ENCODE measurements around the gene PLEKHG5. TPM values are rescaled to one million over a fixed set of nuclear protein-coding genes. Genes with fewer than 3 reads are reported as not detected.

Gene PLEKHG5
- total RNA-seq, 1 experiment from 2014 or later, result 1.2 TPM

GRCh38 chr1:6474815-6475282, 16.6 kb downstream of the PLEKHG5 start:
- no peaks in the 10 kb centered on the region for H3K9me3 ChIP-seq
- H3K27me3 ChIP-seq, result no peaks in the 10 kb centered on the region
- no peak for DNase-seq
- H3K4me3 ChIP-seq, result no peak overlapping the region
- no peaks in the 10 kb centered on the region for H3K36me3 ChIP-seq

DNA sequence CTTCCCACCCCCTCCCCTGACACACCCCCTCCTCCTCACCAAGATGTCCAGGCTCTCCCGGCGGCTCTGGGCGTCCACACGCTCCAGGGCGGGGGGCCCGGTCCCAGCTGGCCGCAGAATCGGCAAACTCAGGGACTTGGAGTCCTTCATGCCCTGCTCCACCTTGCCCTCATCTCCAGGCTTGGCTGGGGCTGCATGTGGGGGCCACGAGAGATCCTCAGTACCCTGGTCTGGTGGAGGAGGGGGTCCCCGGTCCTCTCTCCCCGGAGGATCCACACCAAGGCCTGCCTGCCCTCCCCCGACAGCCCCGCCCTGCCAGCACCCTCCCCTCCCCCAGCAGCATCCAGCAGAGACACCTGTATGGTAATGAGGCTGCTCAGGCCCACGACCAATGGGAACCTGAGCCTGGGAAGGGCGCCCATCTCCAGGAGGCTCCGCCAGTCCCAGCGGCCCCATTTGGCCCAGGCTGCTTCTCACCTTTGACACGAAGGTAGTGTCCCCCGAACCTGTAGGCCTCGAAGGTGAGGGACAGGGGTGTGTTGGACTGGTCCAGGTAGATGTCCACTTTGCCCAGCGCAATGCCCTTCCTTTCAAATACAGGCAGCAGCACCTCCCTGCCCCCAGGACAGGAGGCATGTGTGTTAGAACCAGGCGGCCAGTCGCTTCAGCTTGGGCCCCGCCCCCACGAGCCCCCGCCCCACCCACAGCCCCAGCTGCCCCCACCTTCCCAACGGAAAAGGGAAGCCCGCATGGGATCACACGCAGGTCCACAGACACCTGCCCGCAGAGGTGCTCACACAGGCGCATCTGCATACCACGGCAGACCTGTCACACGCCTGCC, 17.3 kb downstream of the PLEKHG5 start:
- no peaks in the 10 kb centered on the region for H3K27me3 ChIP-seq
- H3K4me3 ChIP-seq, result no peak overlapping the region
- no peaks in the 10 kb centered on the region for H3K36me3 ChIP-seq
- no peak for DNase-seq
- no peaks in the 10 kb centered on the region for H3K9me3 ChIP-seq

DNA sequence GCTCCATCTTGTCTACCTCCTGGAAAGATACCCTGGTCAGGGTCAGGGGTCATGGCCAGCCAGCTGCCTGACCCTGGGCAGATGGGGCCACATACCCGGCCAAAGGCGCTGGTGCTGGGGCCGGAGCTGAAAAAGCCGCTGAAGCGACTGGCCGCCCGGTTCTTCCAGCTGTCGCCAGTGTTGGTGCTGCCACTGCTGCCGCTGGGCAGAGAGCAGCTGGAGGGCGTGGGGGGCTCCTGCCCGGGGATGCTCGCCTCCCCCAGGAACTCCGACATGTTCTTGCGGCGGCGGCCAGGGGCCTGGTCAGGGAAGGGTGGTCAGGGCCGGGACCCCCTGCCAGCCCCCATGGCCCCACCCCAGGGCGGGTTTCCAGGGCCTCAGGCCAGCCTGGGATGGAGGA, 18.3 kb downstream of the PLEKHG5 start:
- Histone ChIP-seq H3K4me3 (no peak overlapping the region), H3K9me3 (no peaks in the 10 kb centered on the region), H3K27me3 (no peaks in the 10 kb centered on the region), H3K36me3 (no peaks in the 10 kb centered on the region)
- DNase-seq, result no peak

DNA sequence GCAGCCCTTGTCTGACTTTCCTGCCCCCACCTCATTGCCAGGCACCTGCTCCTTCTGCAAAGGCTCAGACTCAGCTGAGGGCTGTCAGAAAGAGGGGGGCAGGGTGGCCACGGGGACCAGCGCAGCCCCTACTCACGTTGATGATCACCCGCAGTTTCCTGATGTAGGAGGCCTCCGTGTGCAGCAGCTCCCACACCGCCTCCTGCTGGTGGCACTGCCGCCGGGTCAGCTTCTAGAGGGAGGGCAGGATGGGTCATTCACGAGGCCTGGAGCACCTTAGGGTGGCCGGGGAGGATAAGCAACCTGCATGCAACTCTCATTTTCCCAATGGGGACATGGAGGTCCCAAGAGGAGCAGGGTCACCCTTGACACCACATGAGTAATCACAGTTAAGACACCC, 19.1 kb downstream of the PLEKHG5 start:
- Histone ChIP-seq H3K9me3 (no peaks in the 10 kb centered on the region), H3K27me3 (no peaks in the 10 kb centered on the region), H3K36me3 (no peaks in the 10 kb centered on the region), H3K4me3 (no peak overlapping the region)
- DNase-seq, result no peak

DNA sequence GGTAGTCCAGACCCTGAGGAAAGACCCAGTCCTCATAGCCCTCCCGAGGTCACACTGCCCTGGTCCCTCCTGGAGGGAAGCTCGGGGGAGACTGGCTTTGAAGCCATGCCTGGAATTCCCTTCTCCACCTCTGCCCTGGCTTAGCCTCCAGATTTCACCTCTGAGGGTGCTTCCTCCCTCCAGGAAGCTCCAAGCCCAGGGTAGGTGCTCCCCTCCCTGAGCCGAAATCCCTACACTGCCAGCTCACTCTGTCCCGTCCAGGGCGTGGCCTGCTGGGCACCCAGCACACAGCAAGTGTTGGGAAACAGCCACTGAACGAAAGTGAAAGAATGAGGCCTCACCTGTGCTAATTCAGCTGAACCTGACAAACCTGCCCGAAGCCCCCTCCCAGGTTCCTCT, 19.5 kb downstream of the PLEKHG5 start:
- no peaks in the 10 kb centered on the region for H3K9me3 ChIP-seq
- no peaks in the 10 kb centered on the region for H3K36me3 ChIP-seq
- no peak for DNase-seq
- no peaks in the 10 kb centered on the region for H3K27me3 ChIP-seq
- H3K4me3 ChIP-seq, result no peak overlapping the region

GRCh38 chr1:6471086-6471969, 20.1 kb downstream of the PLEKHG5 start:
- Histone ChIP-seq H3K36me3 (no peaks in the 10 kb centered on the region), H3K27me3 (no peaks in the 10 kb centered on the region), H3K4me3 (no peak overlapping the region), H3K9me3 (no peaks in the 10 kb centered on the region)
- DNase-seq, result no peak

GRCh38 chr1:6470132-6471085, 21.1 kb downstream of the PLEKHG5 start:
- H3K27me3 ChIP-seq, result no peaks in the 10 kb centered on the region
- no peak overlapping the region for H3K4me3 ChIP-seq
- H3K9me3 ChIP-seq, result no peaks in the 10 kb centered on the region
- no peaks in the 10 kb centered on the region for H3K36me3 ChIP-seq
- no peak for DNase-seq

- Histone ChIP-seq H3K36me3 (no peaks in the 10 kb centered on the region), H3K9me3 (no peaks in the 10 kb centered on the region), H3K4me3 (no peak overlapping the region), H3K27me3 (no peaks in the 10 kb centered on the region)
- no peak for DNase-seq
Observed at GRCh38 chr1:6468729-6469461, 22.6 kb downstream of the PLEKHG5 start.

DNA sequence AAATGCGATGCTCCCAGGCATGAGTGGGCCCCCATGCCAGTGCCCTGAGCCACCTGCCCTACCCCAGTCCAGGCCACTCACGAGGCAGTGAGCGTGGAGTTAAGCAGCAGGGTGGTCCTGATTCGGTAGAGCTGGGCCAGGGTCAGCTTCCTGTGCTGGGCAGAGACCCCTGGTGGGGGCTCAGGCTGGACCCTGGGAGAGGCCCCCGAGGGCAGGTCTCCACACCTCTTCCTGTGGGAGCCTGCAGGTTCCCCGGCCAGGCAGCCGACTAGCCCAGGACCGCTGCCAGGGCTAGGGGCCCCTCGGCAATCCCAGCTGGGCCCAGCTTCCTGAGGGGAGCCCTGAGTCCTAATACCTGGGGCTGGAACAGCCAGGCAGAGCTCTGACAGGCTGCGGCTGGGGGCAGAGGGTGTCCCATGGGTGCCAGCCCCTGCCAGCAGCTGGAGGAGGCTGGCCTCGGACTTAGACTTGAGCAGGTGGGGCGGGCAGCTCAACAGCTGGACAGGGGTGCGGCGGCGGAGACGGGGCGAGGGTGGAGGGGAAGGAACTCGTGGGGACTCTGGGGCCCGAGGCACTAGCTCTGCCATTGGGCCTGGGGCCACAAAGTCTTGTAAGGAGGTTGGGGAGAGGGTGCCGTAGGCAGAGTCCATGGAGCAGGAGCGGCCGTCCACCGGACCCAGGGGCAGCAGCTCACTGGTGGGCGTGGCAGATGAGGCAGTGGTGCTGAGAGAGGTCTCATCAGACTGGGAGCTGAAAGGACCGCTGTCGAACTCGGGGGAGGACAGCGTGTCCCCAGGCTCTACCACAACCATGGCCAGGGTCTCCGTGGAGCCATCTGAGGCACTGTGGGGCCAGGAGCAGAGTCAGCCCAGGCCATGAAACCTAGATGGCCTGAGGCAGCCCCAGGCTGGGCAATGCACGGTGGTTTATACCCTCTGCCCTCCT, 23.5 kb downstream of the PLEKHG5 start:
- Histone ChIP-seq H3K27me3 (no peaks in the 10 kb centered on the region), H3K36me3 (no peaks in the 10 kb centered on the region), H3K9me3 (no peaks in the 10 kb centered on the region), H3K4me3 (no peak overlapping the region)
- no peak for DNase-seq

DNA sequence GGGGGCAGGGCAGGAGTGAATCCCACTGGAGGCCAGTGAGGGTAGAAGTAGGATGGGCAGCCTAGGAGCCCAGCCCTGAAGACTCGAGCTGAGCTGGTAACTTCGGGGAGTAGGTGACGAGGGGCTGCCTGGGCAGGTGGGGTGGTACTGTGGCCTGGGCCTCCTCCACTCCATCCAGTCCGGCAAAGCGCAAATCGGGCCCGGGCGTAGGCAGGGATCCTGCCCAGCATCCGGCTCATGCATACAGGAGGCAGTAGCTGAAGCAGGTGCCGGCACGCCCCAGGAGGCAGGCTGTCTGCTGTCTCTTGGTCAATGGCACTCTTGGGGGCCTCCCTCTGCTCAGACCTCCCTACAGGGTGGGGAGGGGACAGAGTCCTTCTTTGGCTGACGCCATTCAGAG, 24.2 kb downstream of the PLEKHG5 start:
- no peaks in the 10 kb centered on the region for H3K36me3 ChIP-seq
- DNase-seq, result no peak
- no peaks in the 10 kb centered on the region for H3K27me3 ChIP-seq
- H3K9me3 ChIP-seq, result no peaks in the 10 kb centered on the region
- no peak overlapping the region for H3K4me3 ChIP-seq

DNA sequence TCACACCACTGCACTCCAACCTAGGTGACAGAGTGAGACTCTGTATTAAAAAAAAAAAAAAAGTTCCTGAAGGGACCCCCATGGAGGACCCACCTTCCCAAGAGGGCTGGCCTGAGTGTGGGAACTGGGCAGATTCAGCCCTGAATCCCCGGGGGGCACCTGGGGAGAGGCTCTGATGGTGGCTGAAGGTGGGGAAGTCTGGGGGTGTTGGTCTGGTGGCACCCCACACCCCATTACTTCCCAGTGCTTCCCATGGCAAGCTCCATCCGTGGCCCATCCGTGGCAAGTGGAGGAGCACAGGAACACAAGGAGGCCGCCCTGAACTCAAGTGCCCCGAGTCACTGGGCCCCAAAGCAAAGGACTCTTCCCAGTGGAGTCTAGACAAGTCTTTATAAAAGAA, 24.7 kb downstream of the PLEKHG5 start:
- Histone ChIP-seq H3K9me3 (no peaks in the 10 kb centered on the region), H3K27me3 (no peaks in the 10 kb centered on the region), H3K36me3 (no peaks in the 10 kb centered on the region), H3K4me3 (no peak overlapping the region)
- DNase-seq, result no peak

DNA sequence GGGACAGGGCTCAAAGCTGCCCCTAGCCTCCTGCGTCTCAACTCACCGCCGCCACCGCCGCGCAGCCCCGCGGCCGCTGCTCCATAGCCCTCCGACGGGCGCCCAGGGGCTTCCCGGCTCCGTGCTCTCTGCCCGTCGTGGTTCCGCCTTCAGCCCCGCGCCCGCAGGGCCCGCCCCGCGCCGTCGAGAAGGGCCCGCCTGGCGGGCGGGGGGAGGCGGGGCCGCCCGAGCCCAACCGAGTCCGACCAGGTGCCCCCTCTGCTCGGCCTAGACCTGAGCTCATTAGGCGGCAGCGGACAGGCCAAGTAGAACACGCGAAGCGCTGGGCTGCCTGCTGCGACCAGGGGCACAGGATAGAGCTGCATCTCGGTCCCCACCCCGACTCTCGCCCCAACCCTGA, 25.4 kb downstream of the PLEKHG5 start, which contains the start of gene TNFRSF25:
Gene TNFRSF25 (minus strand): TSS at position 151 of the 400 bp plus-strand sequence. CDS start 66 bp downstream, at position 85.
- Histone ChIP-seq H3K4me3 (no peak within 1 kb of the TSS), H3K9me3 (no peaks in the 10 kb centered on the region), H3K36me3 (no peaks in the 10 kb centered on the region), H3K27me3 (no peaks in the 10 kb centered on the region)
- DNase-seq, result no peak

DNA sequence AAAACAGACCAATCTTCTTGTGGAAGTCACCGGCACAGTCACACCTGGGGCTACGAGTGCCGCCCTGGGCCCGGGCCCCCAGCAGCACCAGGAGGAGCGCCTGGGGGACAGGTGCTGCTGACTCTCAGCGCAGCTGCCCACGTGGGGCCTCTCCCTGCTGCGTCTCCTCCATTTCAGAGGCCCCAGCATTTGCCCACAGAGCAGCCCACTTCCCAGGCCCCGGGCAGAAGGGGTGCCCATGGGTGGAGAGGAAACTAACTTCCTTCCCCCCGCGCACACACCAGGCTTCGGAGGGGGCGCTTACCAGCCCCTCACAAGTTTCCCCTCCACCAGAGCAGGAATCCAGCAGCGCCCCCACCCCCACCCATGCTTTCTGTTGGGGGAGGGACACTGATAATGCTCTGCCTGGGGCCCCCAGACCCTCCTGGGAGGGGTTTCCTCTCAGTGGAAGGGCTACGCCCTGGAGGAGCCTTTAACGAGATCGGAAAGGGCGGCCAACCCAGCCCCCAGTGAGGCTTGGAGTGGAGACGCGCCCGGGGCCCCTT, 25.9 kb downstream of the PLEKHG5 start:
- Histone ChIP-seq H3K27me3 (no peaks in the 10 kb centered on the region), H3K9me3 (no peaks in the 10 kb centered on the region), H3K4me3 (no peak overlapping the region), H3K36me3 (no peaks in the 10 kb centered on the region)
- no peak for DNase-seq

DNA sequence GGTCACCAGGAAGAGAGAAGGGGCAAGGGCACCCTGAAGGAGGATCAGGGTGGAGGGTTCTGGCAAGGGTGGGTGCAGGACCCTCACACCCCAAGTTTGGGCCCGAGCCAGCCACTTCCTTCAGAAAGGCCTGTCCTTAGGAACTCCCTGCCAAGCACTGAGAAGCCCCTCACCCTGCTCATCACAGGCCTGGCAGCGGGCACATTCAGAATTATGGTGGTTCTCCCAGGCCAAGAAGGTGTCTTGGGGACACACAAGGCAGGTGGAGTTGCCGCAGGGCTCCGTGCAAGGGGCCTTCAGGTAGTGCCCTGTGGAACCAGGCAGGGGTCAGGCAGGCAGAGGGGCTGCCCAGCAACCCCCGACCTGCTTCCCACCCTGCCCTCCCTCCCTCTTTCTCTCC, 26.6 kb downstream of the PLEKHG5 start:
- Histone ChIP-seq H3K27me3 (no peaks in the 10 kb centered on the region), H3K4me3 (no peak overlapping the region), H3K9me3 (no peaks in the 10 kb centered on the region), H3K36me3 (no peaks in the 10 kb centered on the region)
- no peak for DNase-seq

DNA sequence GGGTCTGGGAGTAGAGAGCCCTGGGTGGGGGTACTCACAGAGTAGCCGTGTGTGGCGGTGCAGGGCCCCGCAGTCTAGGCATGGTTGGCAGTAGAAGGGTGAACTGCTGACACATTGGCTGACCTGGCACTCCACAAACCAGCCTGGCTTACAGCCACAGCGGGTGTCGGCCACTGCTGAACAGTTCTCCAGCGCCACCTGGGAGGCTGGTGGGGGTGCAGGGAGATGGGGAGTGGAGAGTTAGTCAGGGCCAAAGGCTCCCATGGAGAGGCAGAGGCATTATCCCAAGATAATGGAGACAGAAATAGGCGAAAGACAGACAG, 27.0 kb downstream of the PLEKHG5 start:
- no peaks in the 10 kb centered on the region for H3K9me3 ChIP-seq
- H3K27me3 ChIP-seq, result no peaks in the 10 kb centered on the region
- DNase-seq, result peak; percentile 67

More for the DNA sequence above, 27.0 kb downstream of the PLEKHG5 start:
- no peaks in the 10 kb centered on the region for H3K36me3 ChIP-seq
- no peak overlapping the region for H3K4me3 ChIP-seq

Data from MG63 (cell line).